WTC11 (cell line): Measurements from ENCODE around the gene FCHSD2.

ENCODE experiments used
- CTCF ChIP-seq: fragments of 200-600 bp; IDR thresholded peaks from 2 replicates; pipeline ENCODE4 v1.8.0; 2022; ENCODE audit warnings: antibody characterized with exemption
- IRF1 ChIP-seq: sonication (generic); formaldehyde crosslinking; IDR thresholded peaks from 2 replicates; pipeline ENCODE4 v1.8.0; 2023; ENCODE audit warnings: missing genetic modification reagents
- MYBL2 ChIP-seq: sonication (generic); formaldehyde crosslinking; IDR thresholded peaks from 2 replicates; pipeline ENCODE4 v1.8.1; 2023; ENCODE audit warnings: mild to moderate bottlenecking, moderate library complexity, missing genetic modification reagents
- USF1 ChIP-seq: sonication (generic); formaldehyde crosslinking; IDR thresholded peaks from 2 replicates; pipeline ENCODE4 v1.8.0; 2022; ENCODE audit warnings: mild to moderate bottlenecking, missing genetic modification reagents
- ZNF121 ChIP-seq: sonication (generic); formaldehyde crosslinking; IDR thresholded peaks from 2 replicates; pipeline ENCODE4 v1.8.0; 2023; ENCODE audit warnings: missing genetic modification reagents
- ZNF263 ChIP-seq: sonication (generic); formaldehyde crosslinking; IDR thresholded peaks from 2 replicates; pipeline ENCODE4 v1.8.1; 2022; ENCODE audit warnings: low read depth, mild to moderate bottlenecking, moderate library complexity, missing genetic modification reagents
- ZNF396 ChIP-seq: fragments of 250-450 bp; sonication (Bioruptor Pico); IDR thresholded peaks from 2 replicates; pipeline ENCODE4 v1.8.0; 2021; ENCODE audit warnings: mild to moderate bottlenecking, moderate library complexity, borderline replicate concordance
- ZNF416 ChIP-seq: fragments of 250-450 bp; sonication (Bioruptor Pico); IDR thresholded peaks from 2 replicates; pipeline ENCODE4 v1.9.0; 2021; ENCODE audit warnings: mild to moderate bottlenecking, inconsistent platforms

DNA sequence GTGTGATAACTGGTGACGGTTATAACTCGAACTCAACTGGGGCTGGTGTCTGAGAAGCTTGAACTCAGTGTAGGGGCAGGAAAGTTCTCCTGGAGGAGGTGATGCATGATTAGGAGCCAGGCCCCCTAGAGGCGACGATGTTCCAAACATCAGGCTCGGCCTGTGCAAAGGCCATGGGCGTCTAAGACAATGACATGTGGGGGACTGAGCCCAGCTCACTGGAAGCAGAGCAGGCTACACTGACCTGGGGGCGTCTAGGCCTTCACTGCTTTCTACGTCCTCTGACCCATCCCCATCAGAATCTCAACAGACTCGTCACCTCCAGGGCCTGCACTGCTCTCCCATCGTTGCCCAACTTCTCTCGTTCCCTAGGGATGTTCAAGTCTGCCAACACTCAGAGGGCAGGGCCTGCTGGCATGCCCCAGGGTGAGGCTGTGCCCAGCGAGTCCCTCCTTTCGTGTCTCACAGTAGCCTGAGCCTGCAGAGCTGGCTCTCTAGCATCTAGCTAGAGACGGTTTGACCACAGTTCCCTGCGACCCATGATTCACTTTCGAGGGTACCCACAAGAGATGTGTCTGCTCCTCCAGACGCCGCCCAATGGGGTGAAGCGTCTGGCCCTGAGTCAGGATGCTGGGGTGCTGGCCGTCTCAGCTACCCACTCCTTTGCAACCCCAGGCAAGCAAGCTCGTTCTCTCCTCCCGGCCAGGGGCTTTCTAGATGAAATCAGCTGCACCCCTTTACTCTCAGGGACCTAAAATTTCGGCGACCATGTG lies 329.0 kb downstream of the FCHSD2 start:
- no peak for TF ChIP-seq USF1
- TF ChIP-seq ZNF121 (CRISPR knock-in tag): no peak
- no peak for TF ChIP-seq ZNF416 (CRISPR knock-in tag)
- no peak for TF ChIP-seq MYBL2 (CRISPR knock-in tag)
- no peak for TF ChIP-seq IRF1 (CRISPR knock-in tag)
- no peak for TF ChIP-seq ZNF263 (CRISPR knock-in tag)
- peak; percentile 31; the same call in 1 of the 2 replicates for TF ChIP-seq CTCF
- TF ChIP-seq ZNF396: no peak
